ENCODE data around the gene IQSEC1. TPM values are rescaled to one million over a fixed set of nuclear protein-coding genes. Genes with fewer than 3 reads are reported as not detected.

Gene IQSEC1
- total and polyA plus RNA-seq, 2 of the 8 experiments (the other 6 are each of a cell fraction or from before 2014, with no cell fraction given) = 6.8 to 28.8 TPM

DNA sequence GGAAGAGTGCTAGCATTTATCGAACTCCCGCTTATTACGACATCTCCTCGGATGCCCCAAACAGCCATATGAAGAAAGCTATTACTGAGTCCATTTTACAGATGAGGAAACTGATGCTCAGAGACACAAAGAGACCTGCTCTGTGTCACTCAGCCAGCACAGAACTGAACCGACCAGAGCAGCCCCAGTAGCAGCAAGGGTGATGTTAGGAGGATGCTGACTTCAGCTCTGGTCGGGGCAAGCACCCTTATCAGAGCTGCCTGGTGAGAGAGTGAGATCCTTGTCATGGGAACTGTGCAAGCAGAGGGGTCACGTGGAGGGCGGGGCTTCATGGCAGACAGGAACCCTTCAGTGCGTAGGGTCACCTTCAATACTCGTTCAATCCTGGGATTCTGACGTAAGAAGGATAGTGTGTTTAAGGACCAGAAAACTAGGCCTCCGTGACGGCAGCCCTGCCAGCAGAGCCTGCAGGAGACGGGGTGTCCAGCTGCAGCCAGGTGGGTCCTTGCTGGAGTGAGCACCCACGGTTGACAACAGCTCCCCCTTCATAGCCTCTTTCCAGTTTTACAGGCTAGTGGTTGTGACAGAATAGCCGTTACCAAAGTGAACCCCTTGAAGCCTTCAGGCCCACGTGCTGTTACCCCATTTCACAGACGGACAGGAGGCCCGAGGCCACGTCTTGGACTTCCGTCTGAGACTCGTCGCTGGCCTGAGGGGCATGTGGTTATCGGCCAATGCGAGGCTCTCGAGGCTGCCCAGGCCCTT lies 12.0 kb upstream of the IQSEC1 start:
- FAIRE-seq (no peak), DNase-seq (ENCODE audit: low read depth in 1 of 2, low spot score in 2 of 2) (no peak)
- Histone ChIP-seq H3K14ac (ENCODE audit: insufficient read length) (no peak overlapping the region), H4K8ac (ENCODE audit: extremely low read depth, insufficient read depth, low read length) (no peak overlapping the region), H3K23ac (ENCODE audit: insufficient read length) (no peak overlapping the region), H3K27ac (ENCODE audit: low read depth, low read length) (no peak overlapping the region), H3K18ac (ENCODE audit: extremely low read depth, low read length) (no peak overlapping the region), H3K27me3 (replicated peaks in 1 of 4; ENCODE audit: control insufficient read depth in 3 of 4, extremely low read depth in 1 of 4, insufficient read depth in 3 of 4, low read length in 3 of 4) (no peaks in the 10 kb centered on the region), H3K4me2 (ENCODE audit: insufficient read depth in 1 of 2, low read depth in 2 of 2, low read length in 2 of 2) (no peak overlapping the region), H2BK15ac (ENCODE audit: low read length) (no peak overlapping the region), H3K4ac (replicated peaks; ENCODE audit: insufficient read length, low read depth, low read length) (no peak overlapping the region), H3K79me1 (ENCODE audit: low read depth, low read length) (no peaks in the 10 kb centered on the region), H4K5ac (ENCODE audit: insufficient read length, low read depth, low read length) (no peak overlapping the region), H3K56ac (replicated peaks; ENCODE audit: insufficient read length, low read depth, low read length) (no peak overlapping the region), H3K36me3 (ENCODE audit: control insufficient read depth in 2 of 4, insufficient read depth in 4 of 4, low read length in 3 of 4) (no peaks in the 10 kb centered on the region), H3K4me1 (replicated peaks in 1 of 4; ENCODE audit: control insufficient read depth in 3 of 4, insufficient read depth in 4 of 4, low read length in 3 of 4) (0 out of 7 replicates have a peak, but pooled peaks cover 0 to 2% (median 0%) of the 10 kb centered on the region in 4 experiments), H3K79me2 (ENCODE audit: control insufficient read depth in 1 of 2, insufficient read depth in 2 of 2, low read length in 2 of 2) (no peaks in the 10 kb centered on the region), H4K91ac (replicated peaks; ENCODE audit: insufficient read length, low read length) (no peak overlapping the region), H4K20me1 (replicated peaks in 1 of 2; ENCODE audit: control insufficient read depth in 1 of 2, insufficient read depth in 2 of 2, low read length in 2 of 2) (no peaks in the 10 kb centered on the region), H2AFZ (ENCODE audit: low read length) (no peak overlapping the region), H2BK20ac (ENCODE audit: low read length) (no peak overlapping the region), H2BK5ac (ENCODE audit: low read depth, low read length) (no peak overlapping the region), H2BK12ac (ENCODE audit: low read depth, low read length) (no peak overlapping the region), H2BK120ac (replicated peaks; ENCODE audit: low read depth, low read length) (no peak overlapping the region), H3K9me3 (ENCODE audit: insufficient read depth in 2 of 2, low read depth in 1 of 2, low read length in 1 of 2) (no peaks in the 10 kb centered on the region), H3K4me3 (ENCODE audit: extremely low read depth in 1 of 4, insufficient read depth in 2 of 4, low read depth in 3 of 4, low read length in 4 of 4) (no peak overlapping the region), H3K9ac (replicated peaks in 1 of 4; ENCODE audit: extremely low read depth in 1 of 4, low read depth in 3 of 4, low read length in 3 of 4) (no peak overlapping the region), H3K23me2 (ENCODE audit: low read depth, low read length) (no peaks in the 10 kb centered on the region), H2AK5ac (ENCODE audit: low read depth, low read length) (no peak overlapping the region)
- POLR2A ChIA-PET (ENCODE audit: partially characterized antibody) = no interaction called here
- WGBS, 2 experiments (ENCODE audit: extremely low coverage in 1 of 2, insufficient coverage in 1 of 2, insufficient read length in 1 of 2, insufficient replicate concordance in 2 of 2, low coverage in 1 of 2, low lambda C conversion rate in 2 of 2, missing lambda C conversion rate in 1 of 2) = 86% methylated on average over 26 of the region's 26 CpGs; no CpG with 5 or more reads in 1 of the 2 experiments
- CTCF ChIA-PET (ENCODE audit: partially characterized antibody) = interaction anchor here (0.5 to 1.6 kb wide), 3 partner anchors 14 to 572 kb away, joined by 3 to 4 read pairs (median 3); no protein-coding TSS in a partner anchor
